DND-41 (cell line): ENCODE results near the gene ABHD16A.
A peak's percentile ranks its signal among the peaks of the same experiment; 100 is the strongest.

Experiments
- ATAC-seq: fragments of 200-7000 bp; cut with Tn5 transposase; 3 replicates; pipeline ENCODE4 v1.9.1; 2021; ENCODE audit warnings: low read depth; ENCODE audit not compliant: insufficient read depth
- DNase-seq: peaks from one replicate; pipeline ENCODE4 v3.0.0-alpha.2; 2020
- H2AFZ ChIP-seq: 2 replicates; pipeline ENCODE4 v1.6.0; 2012; ENCODE audit warnings: low read depth, low read length
- H3K27ac ChIP-seq: 2 replicates; pipeline ENCODE4 v1.5.1; 2012; ENCODE audit warnings: low read length, inconsistent platforms
- H3K27me3 ChIP-seq: fragments of 200-600 bp; sonication (generic); 2 replicates; pipeline ENCODE4 v1.6.0; 2012; ENCODE audit warnings: low read length, mild to moderate bottlenecking, inconsistent platforms; ENCODE audit not compliant: insufficient read depth, poor library complexity
- H3K36me3 ChIP-seq: 2 replicates; pipeline ENCODE4 v1.5.1; 2012; ENCODE audit warnings: low read length, inconsistent platforms; ENCODE audit not compliant: insufficient read depth
- H3K4me1 ChIP-seq: 2 replicates; pipeline ENCODE4 v1.5.1; 2012; ENCODE audit warnings: mild to moderate bottlenecking, low read length; ENCODE audit not compliant: insufficient read depth
- H3K4me2 ChIP-seq: 2 replicates; pipeline ENCODE4 v1.6.0; 2012; ENCODE audit warnings: mild to moderate bottlenecking, moderate library complexity, low read length, inconsistent platforms; ENCODE audit not compliant: insufficient read depth
- H3K4me3 ChIP-seq, 2 experiments: fragments of 200-600 bp in 1 of 2; shearing (Covaris generic) in 1 of 2; 2 replicates each; pipeline ENCODE4 v1.5.1; 2012 to 2016; ENCODE audit warnings: inconsistent platforms in 2 of 2, low read length in 2 of 2, mild to moderate bottlenecking in 2 of 2, low read depth in 1 of 2, moderate library complexity in 1 of 2
- H3K79me2 ChIP-seq: 2 replicates; pipeline ENCODE4 v1.6.0; 2012; ENCODE audit warnings: low read length, inconsistent platforms; ENCODE audit not compliant: insufficient read depth
- H3K9ac ChIP-seq: 2 replicates; pipeline ENCODE4 v1.6.0; 2012; ENCODE audit warnings: low read depth, mild to moderate bottlenecking, inconsistent platforms, low read length, moderate library complexity
- H3K9me3 ChIP-seq: 2 replicates; pipeline ENCODE4 v1.5.1; 2012; ENCODE audit warnings: low read length, moderate library complexity, mild to moderate bottlenecking, inconsistent platforms; ENCODE audit not compliant: insufficient read depth, severe bottlenecking
- H4K20me1 ChIP-seq: 2 replicates; pipeline ENCODE4 v1.6.0; 2012; ENCODE audit warnings: low read length; ENCODE audit not compliant: insufficient read depth
- CTCF ChIP-seq: IDR thresholded peaks from 2 replicates; pipeline ENCODE4 v1.5.1; 2012; ENCODE audit warnings: borderline replicate concordance, low read length, moderate library complexity, mild to moderate bottlenecking; ENCODE audit not compliant: poor library complexity, severe bottlenecking; ENCODE audit errors: extremely low read depth
- EZH2 ChIP-seq: IDR thresholded peaks from 3 replicates; pipeline ENCODE4 v1.6.1; 2012; ENCODE audit warnings: borderline replicate concordance, low read depth, mild to moderate bottlenecking, moderate library complexity, low read length, inconsistent platforms; ENCODE audit not compliant: severe bottlenecking

The ABHD16A gene

GRCh38 chr6:31662124-31662723, 40.9 kb downstream of the ABHD16A start:
- Histone ChIP-seq H2AFZ (no peak overlapping the region), H3K9ac (peak overlapping the region; percentile 29), H3K4me2 (peak overlapping the region; percentile 96), H4K20me1 (peaks cover 13% of the 10 kb centered on the region), H3K4me3 (peak overlapping the region in 1 of 2 experiments; percentile 7; a peak in 1 of 4 replicates), H3K36me3 (peaks cover 66% of the 10 kb centered on the region), H3K4me1 (peaks cover 77% of the 10 kb centered on the region), H3K79me2 (peaks cover 93% of the 10 kb centered on the region), H3K9me3 (no peaks in the 10 kb centered on the region), H3K27ac (0 out of 2 replicates have a peak overlapping the region, but pooled peaks have one; percentile 9), H3K27me3 (no peaks in the 10 kb centered on the region)
- TF ChIP-seq CTCF (no peak), EZH2 (no peak)
- ATAC-seq (no peak), DNase-seq (no peak)

- peak overlapping the region; percentile 91 for H3K9ac ChIP-seq
- H3K4me2 ChIP-seq, result peak overlapping the region; percentile 96
- H3K36me3 ChIP-seq, result peaks cover 65% of the 10 kb centered on the region
- ATAC-seq, result no peak
- H3K4me1 ChIP-seq, result peaks cover 71% of the 10 kb centered on the region
- peak overlapping the region; percentile 72 to 96 for H3K4me3 ChIP-seq
- H4K20me1 ChIP-seq, result peaks cover 13% of the 10 kb centered on the region
- no peak for DNase-seq
- H3K79me2 ChIP-seq, result peaks cover 89% of the 10 kb centered on the region
- no peaks in the 10 kb centered on the region for H3K27me3 ChIP-seq
- no peak for TF ChIP-seq EZH2
- no peak for TF ChIP-seq CTCF
- peak overlapping the region; percentile 68; the same call in 1 of the 2 replicates for H2AFZ ChIP-seq
- H3K9me3 ChIP-seq, result no peaks in the 10 kb centered on the region
- H3K27ac ChIP-seq, result peak overlapping the region; percentile 87
Observed at GRCh38 chr6:31661262-31662123, 41.6 kb downstream of the ABHD16A start.

- Histone ChIP-seq H3K4me3 (peak within 1 kb of the TSS; percentile 72 to 96), H3K4me1 (peaks cover 70% of the 10 kb centered on the region), H3K4me2 (peak within 1 kb of the TSS; percentile 96), H2AFZ (peak within 1 kb of the TSS; percentile 76), H3K36me3 (peaks cover 72% of the 10 kb centered on the region), H4K20me1 (peaks cover 13% of the 10 kb centered on the region), H3K27ac (peak within 1 kb of the TSS; percentile 87), H3K27me3 (no peaks in the 10 kb centered on the region), H3K9me3 (no peaks in the 10 kb centered on the region), H3K9ac (peak within 1 kb of the TSS; percentile 91), H3K79me2 (peaks cover 85% of the 10 kb centered on the region)
- peak; percentile 88 for DNase-seq
- peak; percentile 80 for ATAC-seq
- TF ChIP-seq CTCF (no peak), EZH2 (no peak)
Observed at GRCh38 chr6:31660381-31661261, 42.5 kb downstream of the ABHD16A start, which contains the start of gene C6orf47. TSS of gene C6orf47 (minus strand) at chr6:31660778. CDS start at chr6:31659947, 831 bp downstream.
